ENCODE measurements around the gene SLC7A6.

SLC7A6 gene

GRCh38 chr16:68328151-68328859, 64.0 kb downstream of the SLC7A6 start:
- 53 to 55% methylated on average over 13 of the region's 13 CpGs for WGBS, 2 experiments
- Histone ChIP-seq H3K9me3 (ENCODE audit: control insufficient read depth, low read length) (no peaks in the 10 kb centered on the region), H3K4me1 (ENCODE audit: control insufficient read depth, insufficient read depth, low read length) (no peaks in the 10 kb centered on the region), H3K36me3 (ENCODE audit: control insufficient read depth, insufficient read depth, low read length) (peaks cover 18% of the 10 kb centered on the region), H3K27ac (ENCODE audit: insufficient read depth, low read depth, low read length, poor library complexity, severe bottlenecking) (peak overlapping the region; percentile 20), H3K27me3 (ENCODE audit: control insufficient read depth, insufficient read depth, low read length, poor library complexity, severe bottlenecking) (no peaks in the 10 kb centered on the region), H3K4me3 (ENCODE audit: insufficient read depth, low read depth, low read length) (no peak overlapping the region)

GRCh38 chr16:68328860-68329390, 64.6 kb downstream of the SLC7A6 start:
- peaks cover 14% of the 10 kb centered on the region for H3K36me3 ChIP-seq (ENCODE audit: control insufficient read depth, insufficient read depth, low read length)
- no peak overlapping the region for H3K27ac ChIP-seq (ENCODE audit: insufficient read depth, low read depth, low read length, poor library complexity, severe bottlenecking)
- no peaks in the 10 kb centered on the region for H3K27me3 ChIP-seq (ENCODE audit: control insufficient read depth, insufficient read depth, low read length, poor library complexity, severe bottlenecking)
- 59 to 65% methylated on average over 3 of the region's 3 CpGs for WGBS, 2 experiments
- H3K9me3 ChIP-seq (ENCODE audit: control insufficient read depth, low read length), result no peaks in the 10 kb centered on the region
- H3K4me1 ChIP-seq (ENCODE audit: control insufficient read depth, insufficient read depth, low read length), result no peaks in the 10 kb centered on the region
- no peak overlapping the region for H3K4me3 ChIP-seq (ENCODE audit: insufficient read depth, low read depth, low read length)

DNA sequence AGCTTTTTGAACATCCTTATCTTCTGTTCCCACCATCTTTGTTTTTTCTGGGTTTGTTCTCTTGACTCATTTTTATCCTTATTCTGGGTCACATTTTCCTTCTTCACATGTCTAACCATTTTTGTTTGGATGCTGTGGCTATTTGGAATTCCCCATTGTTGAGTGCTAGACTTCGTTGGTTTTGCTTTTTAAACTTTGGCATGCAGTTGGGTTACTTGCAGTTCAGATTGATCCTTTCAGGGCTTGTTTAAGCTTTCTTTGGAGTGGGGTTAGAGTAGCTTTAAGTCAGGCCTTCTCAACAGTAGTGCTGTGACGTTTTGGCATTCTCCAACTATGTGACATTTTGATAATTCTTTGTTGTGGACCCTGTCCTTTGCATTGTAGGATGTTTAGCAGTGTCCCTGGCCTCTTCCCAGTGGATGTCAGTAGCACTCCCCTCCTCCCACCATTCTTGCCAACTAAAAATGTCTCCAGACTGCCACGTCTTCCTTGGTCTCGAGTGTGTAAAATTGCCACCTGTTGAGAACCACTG, 67.6 kb downstream of the SLC7A6 start:
- whole genome bisulfite sequencing, 2 experiments, result 78 to 81% methylated on average over 4 of the region's 4 CpGs
- Histone ChIP-seq H3K36me3 (ENCODE audit: control insufficient read depth, insufficient read depth, low read length) (peaks cover 5% of the 10 kb centered on the region), H3K27me3 (ENCODE audit: control insufficient read depth, insufficient read depth, low read length, poor library complexity, severe bottlenecking) (no peaks in the 10 kb centered on the region), H3K4me3 (ENCODE audit: insufficient read depth, low read depth, low read length) (no peak overlapping the region), H3K27ac (ENCODE audit: insufficient read depth, low read depth, low read length, poor library complexity, severe bottlenecking) (no peak overlapping the region), H3K9me3 (ENCODE audit: control insufficient read depth, low read length) (no peaks in the 10 kb centered on the region), H3K4me1 (ENCODE audit: control insufficient read depth, insufficient read depth, low read length) (no peaks in the 10 kb centered on the region)

DNA sequence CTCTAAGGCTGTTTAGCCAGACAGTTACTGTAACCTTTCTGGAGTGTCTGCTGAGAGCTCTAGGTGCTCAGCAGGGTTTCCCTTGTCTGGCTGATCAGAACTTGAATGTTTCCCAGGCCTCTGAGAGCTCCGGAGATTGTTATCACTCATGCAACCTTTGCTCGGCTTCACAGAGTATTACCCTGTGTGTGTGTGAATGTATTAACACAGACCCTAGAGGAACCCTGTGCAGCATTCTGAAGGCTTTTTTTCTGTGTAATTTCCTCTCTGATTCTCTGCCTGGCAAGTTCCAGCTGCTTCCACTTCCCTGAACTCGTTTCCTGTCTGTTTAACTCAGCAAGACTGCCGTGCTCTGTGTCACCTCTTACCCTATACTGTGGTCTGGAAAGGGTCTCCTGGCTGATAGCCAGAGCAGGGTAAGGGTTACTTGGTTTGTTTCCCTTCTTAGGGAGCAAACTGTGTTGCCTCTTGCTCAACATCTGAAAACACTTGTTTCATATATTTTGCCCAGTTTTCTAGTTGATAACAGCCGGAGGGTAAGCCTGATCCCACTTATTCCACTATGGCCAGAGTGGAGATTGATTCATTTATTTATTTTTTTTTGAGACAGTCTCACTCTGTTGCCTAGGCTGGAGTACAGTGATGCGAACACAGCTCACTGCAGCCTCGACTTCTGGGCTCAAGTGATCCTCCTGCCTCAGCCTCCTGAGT, 68.2 kb downstream of the SLC7A6 start:
- H3K4me3 ChIP-seq (ENCODE audit: insufficient read depth, low read depth, low read length), result no peak overlapping the region
- peaks cover 10% of the 10 kb centered on the region for H3K36me3 ChIP-seq (ENCODE audit: control insufficient read depth, insufficient read depth, low read length)
- WGBS, 2 experiments, result 90 to 93% methylated on average over 7 of the region's 7 CpGs
- no peaks in the 10 kb centered on the region for H3K4me1 ChIP-seq (ENCODE audit: control insufficient read depth, insufficient read depth, low read length)
- no peaks in the 10 kb centered on the region for H3K9me3 ChIP-seq (ENCODE audit: control insufficient read depth, low read length)
- H3K27ac ChIP-seq (ENCODE audit: insufficient read depth, low read depth, low read length, poor library complexity, severe bottlenecking), result no peak overlapping the region
- H3K27me3 ChIP-seq (ENCODE audit: control insufficient read depth, insufficient read depth, low read length, poor library complexity, severe bottlenecking), result no peaks in the 10 kb centered on the region

- no peaks in the 10 kb centered on the region for H3K4me1 ChIP-seq (ENCODE audit: control insufficient read depth, insufficient read depth, low read length)
- no peaks in the 10 kb centered on the region for H3K27me3 ChIP-seq (ENCODE audit: control insufficient read depth, insufficient read depth, low read length, poor library complexity, severe bottlenecking)
- peaks cover 23% of the 10 kb centered on the region for H3K36me3 ChIP-seq (ENCODE audit: control insufficient read depth, insufficient read depth, low read length)
- 95 to 96% methylated on average over 5 of the region's 5 CpGs for WGBS, 2 experiments
- H3K4me3 ChIP-seq (ENCODE audit: insufficient read depth, low read depth, low read length), result no peak overlapping the region
- H3K27ac ChIP-seq (ENCODE audit: insufficient read depth, low read depth, low read length, poor library complexity, severe bottlenecking), result no peak overlapping the region
- no peaks in the 10 kb centered on the region for H3K9me3 ChIP-seq (ENCODE audit: control insufficient read depth, low read length)
These were observed 70.8 kb downstream of the SLC7A6 start for GRCh38 chr16:68335175-68335574.

- Histone ChIP-seq H3K27ac (ENCODE audit: insufficient read depth, low read depth, low read length, poor library complexity, severe bottlenecking) (no peak overlapping the region), H3K4me3 (ENCODE audit: insufficient read depth, low read depth, low read length) (no peak overlapping the region), H3K4me1 (ENCODE audit: control insufficient read depth, insufficient read depth, low read length) (no peaks in the 10 kb centered on the region), H3K27me3 (ENCODE audit: control insufficient read depth, insufficient read depth, low read length, poor library complexity, severe bottlenecking) (no peaks in the 10 kb centered on the region), H3K9me3 (ENCODE audit: control insufficient read depth, low read length) (no peaks in the 10 kb centered on the region), H3K36me3 (ENCODE audit: control insufficient read depth, insufficient read depth, low read length) (peaks cover 36% of the 10 kb centered on the region)
- WGBS, 2 experiments, result 95 to 96% methylated on average over 16 of the region's 16 CpGs
These were observed 74.2 kb downstream of the SLC7A6 start for GRCh38 chr16:68338326-68339119.

DNA sequence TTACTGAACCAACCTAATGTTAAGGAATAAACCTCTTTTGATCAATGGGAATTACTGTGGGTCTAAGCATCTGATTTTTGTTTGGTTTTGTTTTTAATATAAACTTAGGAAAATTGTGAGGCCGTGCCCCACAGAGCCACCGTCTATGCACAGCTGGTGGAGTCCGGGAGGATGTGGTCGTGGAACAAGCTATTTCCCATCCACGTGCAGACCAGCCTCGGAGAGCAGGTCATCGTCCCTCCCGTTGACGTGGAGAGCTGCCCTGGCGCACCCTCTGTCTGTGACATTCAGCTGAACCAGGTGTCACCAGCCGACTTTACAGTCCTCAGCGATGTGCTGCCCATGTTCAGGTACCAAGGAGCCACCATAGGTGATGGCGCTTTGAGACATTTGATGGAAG, 74.9 kb downstream of the SLC7A6 start:
- WGBS, 2 experiments, result 96 to 98% methylated on average over 13 of the region's 13 CpGs
- no peaks in the 10 kb centered on the region for H3K4me1 ChIP-seq (ENCODE audit: control insufficient read depth, insufficient read depth, low read length)
- H3K36me3 ChIP-seq (ENCODE audit: control insufficient read depth, insufficient read depth, low read length), result peaks cover 42% of the 10 kb centered on the region
- no peaks in the 10 kb centered on the region for H3K27me3 ChIP-seq (ENCODE audit: control insufficient read depth, insufficient read depth, low read length, poor library complexity, severe bottlenecking)
- H3K9me3 ChIP-seq (ENCODE audit: control insufficient read depth, low read length), result no peaks in the 10 kb centered on the region
- no peak overlapping the region for H3K4me3 ChIP-seq (ENCODE audit: insufficient read depth, low read depth, low read length)
- H3K27ac ChIP-seq (ENCODE audit: insufficient read depth, low read depth, low read length, poor library complexity, severe bottlenecking), result no peak overlapping the region

GRCh38 chr16:68342620-68343019, 78.3 kb downstream of the SLC7A6 start:
- H3K27ac ChIP-seq (ENCODE audit: insufficient read depth, low read depth, low read length, poor library complexity, severe bottlenecking), result no peak overlapping the region
- H3K36me3 ChIP-seq (ENCODE audit: control insufficient read depth, insufficient read depth, low read length), result peaks cover 55% of the 10 kb centered on the region
- no peaks in the 10 kb centered on the region for H3K4me1 ChIP-seq (ENCODE audit: control insufficient read depth, insufficient read depth, low read length)
- H3K27me3 ChIP-seq (ENCODE audit: control insufficient read depth, insufficient read depth, low read length, poor library complexity, severe bottlenecking), result no peaks in the 10 kb centered on the region
- WGBS, 2 experiments, result 79 to 83% methylated on average over 7 of the region's 7 CpGs
- H3K9me3 ChIP-seq (ENCODE audit: control insufficient read depth, low read length), result no peaks in the 10 kb centered on the region
- no peak overlapping the region for H3K4me3 ChIP-seq (ENCODE audit: insufficient read depth, low read depth, low read length)

- H3K27ac ChIP-seq (ENCODE audit: insufficient read depth, low read depth, low read length, poor library complexity, severe bottlenecking), result no peak overlapping the region
- no peaks in the 10 kb centered on the region for H3K27me3 ChIP-seq (ENCODE audit: control insufficient read depth, insufficient read depth, low read length, poor library complexity, severe bottlenecking)
These were observed 78.8 kb downstream of the SLC7A6 start for GRCh38 chr16:68343137-68343536.

GRCh38 chr16:68344252-68344651, 79.9 kb downstream of the SLC7A6 start:
- no peaks in the 10 kb centered on the region for H3K27me3 ChIP-seq (ENCODE audit: control insufficient read depth, insufficient read depth, low read length, poor library complexity, severe bottlenecking)
- peaks cover 52% of the 10 kb centered on the region for H3K36me3 ChIP-seq (ENCODE audit: control insufficient read depth, insufficient read depth, low read length)
- no peaks in the 10 kb centered on the region for H3K4me1 ChIP-seq (ENCODE audit: control insufficient read depth, insufficient read depth, low read length)

More at GRCh38 chr16:68343137-68343536, 78.8 kb downstream of the SLC7A6 start:
- no peaks in the 10 kb centered on the region for H3K4me1 ChIP-seq (ENCODE audit: control insufficient read depth, insufficient read depth, low read length)
- H3K4me3 ChIP-seq (ENCODE audit: insufficient read depth, low read depth, low read length), result no peak overlapping the region
- peaks cover 55% of the 10 kb centered on the region for H3K36me3 ChIP-seq (ENCODE audit: control insufficient read depth, insufficient read depth, low read length)
- 95% methylated on average over 7 of the region's 7 CpGs for WGBS, 2 experiments
- no peaks in the 10 kb centered on the region for H3K9me3 ChIP-seq (ENCODE audit: control insufficient read depth, low read length)

More at GRCh38 chr16:68344252-68344651, 79.9 kb downstream of the SLC7A6 start:
- H3K9me3 ChIP-seq (ENCODE audit: control insufficient read depth, low read length), result no peaks in the 10 kb centered on the region
- no peak overlapping the region for H3K4me3 ChIP-seq (ENCODE audit: insufficient read depth, low read depth, low read length)
- WGBS, 2 experiments, result 94 to 97% methylated on average over 11 of the region's 11 CpGs
- H3K27ac ChIP-seq (ENCODE audit: insufficient read depth, low read depth, low read length, poor library complexity, severe bottlenecking), result no peak overlapping the region

Measured in ectodermal cell (in vitro differentiated cells).